ENCODE results near the gene PCDHGA6. TPM values are rescaled to one million over a fixed set of nuclear protein-coding genes. Genes with fewer than 3 reads are reported as not detected.
"Not testable (repeated sequence)": the region's sequence is repeated elsewhere in the genome, so short reads cannot be mapped to it uniquely, and the experiment has no call there.

PCDHGA6 gene
- total and polyA plus RNA-seq, 2 donors (not counting 1 experiment from before 2014, with no cell fraction given): 3.9 to 4.8 TPM

GRCh38 chr5:141345327-141345726 lies 28.4 kb upstream of the PCDHGA6 start:
- Histone ChIP-seq H3K4me2 (ENCODE audit: extremely low read depth, insufficient read depth, low read length) (no peak overlapping the region), H2AFZ (ENCODE audit: low read length) (no peak overlapping the region), H3K36me3 (ENCODE audit: control insufficient read depth, insufficient read depth, low read length) (no peaks in the 10 kb centered on the region), H3K4me3 (replicated peaks in 1 of 4; ENCODE audit: control extremely low read depth in 1 of 4, insufficient read depth in 1 of 4, low read depth in 3 of 4, low read length in 4 of 4) (no peak overlapping the region), H3K27ac (ENCODE audit: insufficient read depth, low read length) (no peak overlapping the region), H4K20me1 (ENCODE audit: control insufficient read depth, extremely low read depth, insufficient read depth, low read length) (no peaks in the 10 kb centered on the region), H3K4me1 (ENCODE audit: control insufficient read depth, extremely low read depth, insufficient read depth, low read length) (no peaks in the 10 kb centered on the region), H3K9me3 (ENCODE audit: control insufficient read depth, insufficient read depth, low read depth, low read length) (no peaks in the 10 kb centered on the region), H3K9ac (ENCODE audit: insufficient read depth, low read length) (no peak overlapping the region), H3K79me2 (ENCODE audit: control insufficient read depth, insufficient read depth, low read length) (no peaks in the 10 kb centered on the region), H3K27me3 (ENCODE audit: control insufficient read depth, insufficient read depth, low read length) (peaks cover 7% of the 10 kb centered on the region)
- no peak for DNase-seq (ENCODE audit: low read depth in 2 of 2)
- TF ChIP-seq CTCF (conservative IDR thresholded peaks at IDR 0.05 in 1 of 2, IDR thresholded peaks at IDR 0.05 in 1 of 2; ENCODE audit: low read depth in 1 of 2, low read length in 2 of 2) (no peak), EZH2 (IDR thresholded peaks at IDR 0.05; ENCODE audit: low read length, missing control alignments) (no peak)

GRCh38 chr5:141346017-141346416 lies 27.7 kb upstream of the PCDHGA6 start:
- not testable (repeated sequence) for H2AFZ ChIP-seq (ENCODE audit: low read length); H4K20me1 ChIP-seq (ENCODE audit: control insufficient read depth, extremely low read depth, insufficient read depth, low read length); H3K27ac ChIP-seq (ENCODE audit: insufficient read depth, low read length); H3K79me2 ChIP-seq (ENCODE audit: control insufficient read depth, insufficient read depth, low read length); H3K4me1 ChIP-seq (ENCODE audit: control insufficient read depth, extremely low read depth, insufficient read depth, low read length); H3K4me3 ChIP-seq (replicated peaks in 1 of 4; ENCODE audit: control extremely low read depth in 1 of 4, insufficient read depth in 1 of 4, low read depth in 3 of 4, low read length in 4 of 4); H3K9me3 ChIP-seq (ENCODE audit: control insufficient read depth, insufficient read depth, low read depth, low read length); H3K4me2 ChIP-seq (ENCODE audit: extremely low read depth, insufficient read depth, low read length); H3K9ac ChIP-seq (ENCODE audit: insufficient read depth, low read length); DNase-seq (ENCODE audit: low read depth in 2 of 2); H3K36me3 ChIP-seq (ENCODE audit: control insufficient read depth, insufficient read depth, low read length)
- H3K27me3 ChIP-seq (ENCODE audit: control insufficient read depth, insufficient read depth, low read length): peaks cover 10% of the 10 kb centered on the region

GRCh38 chr5:141349917-141350619 lies 23.6 kb upstream of the PCDHGA6 start, which contains the start of gene PCDHGB1:
Gene PCDHGB1, plus strand, starts transcription at chr5:141350099. Its CDS starts 162 bp downstream, at chr5:141350261.
- Histone ChIP-seq H3K9me3 (ENCODE audit: control insufficient read depth, insufficient read depth, low read depth, low read length) (no peaks in the 10 kb centered on the region), H3K27ac (ENCODE audit: insufficient read depth, low read length) (no peak within 1 kb of the TSS), H3K36me3 (ENCODE audit: control insufficient read depth, insufficient read depth, low read length) (no peaks in the 10 kb centered on the region), H3K27me3 (ENCODE audit: control insufficient read depth, insufficient read depth, low read length) (peaks cover 13% of the 10 kb centered on the region), H3K79me2 (ENCODE audit: control insufficient read depth, insufficient read depth, low read length) (no peaks in the 10 kb centered on the region), H2AFZ (ENCODE audit: low read length) (peak within 1 kb of the TSS; percentile 22), H3K9ac (ENCODE audit: insufficient read depth, low read length) (no peak within 1 kb of the TSS), H3K4me2 (ENCODE audit: extremely low read depth, insufficient read depth, low read length) (peak within 1 kb of the TSS; percentile 45), H3K4me3 (replicated peaks in 1 of 4; ENCODE audit: control extremely low read depth in 1 of 4, insufficient read depth in 1 of 4, low read depth in 3 of 4, low read length in 4 of 4) (peak within 1 kb of the TSS; percentile 21 to 50 (median 38)), H3K4me1 (ENCODE audit: control insufficient read depth, extremely low read depth, insufficient read depth, low read length) (no peaks in the 10 kb centered on the region), H4K20me1 (ENCODE audit: control insufficient read depth, extremely low read depth, insufficient read depth, low read length) (no peaks in the 10 kb centered on the region)
- TF ChIP-seq EZH2 (IDR thresholded peaks at IDR 0.05; ENCODE audit: low read length, missing control alignments): no peak
- peak; percentile 53 to 60 for TF ChIP-seq CTCF (conservative IDR thresholded peaks at IDR 0.05 in 1 of 2, IDR thresholded peaks at IDR 0.05 in 1 of 2; ENCODE audit: low read depth in 1 of 2, low read length in 2 of 2)
- DNase-seq (ENCODE audit: low read depth in 2 of 2): peak; percentile 60 to 64
